CD4-positive, CD25-positive, alpha-beta regulatory T cell (primary cell): ENCODE results near the gene NAV3. TPM values are rescaled to one million over a fixed set of nuclear protein-coding genes. Genes with fewer than 3 reads are reported as not detected.

Experiments
- ATAC-seq, 2 donors: fragments of 150-1000 bp; cut with Tn5 transposase; one replicate each; pipeline ENCODE4 v1.10.0; 2021; ENCODE audit warnings: low read depth in 2 of 2, moderate number of reproducible peaks in 2 of 2, moderate library complexity in 1 of 2
- DNase-seq, 3 donors: peaks; one replicate each; pipeline versions ENCODE4 v3.0.0 to v3.0.0-alpha.2; 2012 to 2022; ENCODE audit warnings: mixed read lengths in 1 of 3
- H3K27ac ChIP-seq: one replicate; pipeline ENCODE4 v1.7.0; 2013; ENCODE audit warnings: mild to moderate bottlenecking, low read length; ENCODE audit not compliant: insufficient read depth, poor library complexity, severe bottlenecking
- H3K27me3 ChIP-seq: one replicate; pipeline ENCODE4 v1.7.0; 2013; ENCODE audit warnings: low read length; ENCODE audit not compliant: control insufficient read depth, insufficient read depth
- H3K36me3 ChIP-seq: one replicate; pipeline ENCODE4 v1.7.0; 2013; ENCODE audit warnings: mild to moderate bottlenecking, low read length, moderate library complexity; ENCODE audit not compliant: control insufficient read depth, insufficient read depth
- H3K4me1 ChIP-seq: 2 replicates; pipeline ENCODE4 v1.7.0; 2013; ENCODE audit warnings: mild to moderate bottlenecking, low read length; ENCODE audit not compliant: insufficient read depth, control insufficient read depth, poor library complexity, severe bottlenecking
- H3K4me3 ChIP-seq: one replicate; pipeline ENCODE4 v1.7.0; 2013; ENCODE audit warnings: low read depth, mild to moderate bottlenecking, low read length, moderate library complexity
- H3K9me3 ChIP-seq, 2 experiments: 1 replicate in 1 of 2; 2 replicates in 1 of 2; pipeline ENCODE4 v1.7.0; 2013; ENCODE audit warnings: low read length in 2 of 2, mild to moderate bottlenecking in 1 of 2, moderate library complexity in 1 of 2; ENCODE audit not compliant: control insufficient read depth in 2 of 2
- H3K27ac Mint-ChIP-seq, 3 donors: one replicate each; pipeline ENCODE4 v1.8.0; 2020 to 2022; ENCODE audit warnings: mild to moderate bottlenecking in 3 of 3, mixed read lengths in 3 of 3, moderate library complexity in 2 of 3
- H3K27me3 Mint-ChIP-seq: one replicate; pipeline ENCODE4 v1.8.0; 2022; ENCODE audit warnings: mild to moderate bottlenecking, mixed read lengths
- H3K36me3 Mint-ChIP-seq: one replicate; pipeline ENCODE4 v1.8.0; 2020; ENCODE audit warnings: mixed read lengths
- H3K4me1 Mint-ChIP-seq, 4 donors: one replicate each; pipeline ENCODE4 v1.8.0; 2020 to 2022; ENCODE audit warnings: mixed read lengths in 4 of 4, mild to moderate bottlenecking in 1 of 4
- H3K4me3 Mint-ChIP-seq, 4 donors: one replicate each; pipeline ENCODE4 v1.8.0; 2020 to 2022; ENCODE audit warnings: mild to moderate bottlenecking in 4 of 4, mixed read lengths in 4 of 4, moderate library complexity in 3 of 4
- H3K9me3 Mint-ChIP-seq, 7 donors: one replicate each; pipeline ENCODE4 v1.8.0; 2020 to 2022; ENCODE audit warnings: mixed read lengths in 7 of 7, mild to moderate bottlenecking in 3 of 7, moderate library complexity in 2 of 7
- polyA plus RNA-seq, 4 donors: library from polyadenylated mRNA; unstranded; fragments of 300-500 nt; fragmentation: Illumina TruSeq; gene quantifications; one replicate each; pipeline ENCODE4 v1.2.3, GENCODE V29; 2021
- total RNA-seq: library from RNA; stranded (reverse); gene quantifications from one replicate; pipeline ENCODE4 v1.2.3, GENCODE V29; 2022

Gene NAV3
- total and polyA plus RNA-seq, 5 donors from 2014 or later: not detected

DNA sequence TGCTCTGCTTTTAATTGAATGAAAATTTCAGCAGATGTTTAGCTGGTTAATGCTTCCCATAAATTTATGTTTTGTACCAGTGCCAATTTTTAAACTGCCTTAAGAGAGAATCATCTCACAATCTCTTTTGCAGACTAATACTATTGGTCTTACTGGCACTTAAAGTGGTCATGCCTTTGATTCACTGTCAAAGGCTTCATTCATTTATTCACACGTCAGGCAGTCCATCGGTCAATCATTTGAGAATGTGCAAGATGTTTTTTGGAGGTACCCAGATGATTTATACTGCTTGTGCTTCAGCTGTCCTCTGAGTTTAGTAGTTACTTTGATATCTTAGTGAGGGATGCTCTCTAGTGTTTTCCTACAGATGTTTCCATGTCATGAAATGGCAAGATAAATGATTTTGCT, 83.4 kb downstream of the NAV3 start:
- DNase-seq (no peak), ATAC-seq (no peak)
- no peak overlapping the region for H3K4me3 ChIP-seq
- no peaks in the 10 kb centered on the region for H3K9me3 ChIP-seq
- no peaks in the 10 kb centered on the region for H3K36me3 ChIP-seq
- H3K27me3 ChIP-seq: no peaks in the 10 kb centered on the region
- no peaks in the 10 kb centered on the region for H3K27me3 Mint-ChIP-seq
- H3K4me3 Mint-ChIP-seq: no peak overlapping the region
- H3K27ac Mint-ChIP-seq: no peak overlapping the region
- no peaks in the 10 kb centered on the region for H3K4me1 ChIP-seq
- no peaks in the 10 kb centered on the region for H3K36me3 Mint-ChIP-seq
- H3K27ac ChIP-seq: no peak overlapping the region
- H3K4me1 Mint-ChIP-seq: no peaks in the 10 kb centered on the region
- H3K9me3 Mint-ChIP-seq: peaks cover 0 to 9% (median 5%) of the 10 kb centered on the region in 7 donors

DNA sequence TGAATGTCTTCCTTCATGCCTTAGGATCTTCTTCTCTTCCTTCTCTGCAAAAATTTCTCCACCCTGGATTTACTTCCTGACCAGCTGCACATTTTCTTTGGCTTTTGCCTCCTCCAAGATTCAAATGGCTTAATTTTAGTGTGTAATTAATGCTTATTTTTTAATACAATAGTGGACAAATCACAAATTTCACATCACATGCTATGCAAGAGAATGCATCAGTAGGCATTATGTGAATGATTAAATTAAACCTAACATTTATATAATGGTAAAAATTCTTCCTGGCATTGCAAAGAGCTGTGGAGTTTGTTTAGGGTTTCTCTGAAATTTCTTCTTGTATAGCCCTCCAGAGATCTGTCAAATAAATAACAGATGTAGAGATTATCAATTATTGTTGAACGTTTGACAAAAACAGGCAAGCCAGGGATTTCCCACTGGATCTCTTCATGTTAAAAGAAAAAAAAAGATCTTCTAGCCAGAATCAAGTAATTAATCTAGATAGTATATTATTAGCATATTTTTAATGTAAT, 84.4 kb downstream of the NAV3 start:
- Histone ChIP-seq H3K27me3 (no peaks in the 10 kb centered on the region), H3K4me3 (no peak overlapping the region), H3K36me3 (no peaks in the 10 kb centered on the region), H3K9me3 (no peaks in the 10 kb centered on the region), H3K27ac (no peak overlapping the region), H3K4me1 (no peaks in the 10 kb centered on the region)
- H3K27me3 Mint-ChIP-seq: no peaks in the 10 kb centered on the region
- H3K27ac Mint-ChIP-seq: no peak overlapping the region
- H3K9me3 Mint-ChIP-seq: peaks cover 0 to 7% (median 4%) of the 10 kb centered on the region in 7 donors
- H3K4me1 Mint-ChIP-seq: no peaks in the 10 kb centered on the region
- DNase-seq: no peak
- H3K36me3 Mint-ChIP-seq: no peaks in the 10 kb centered on the region
- ATAC-seq: no peak
- H3K4me3 Mint-ChIP-seq: no peak overlapping the region

DNA sequence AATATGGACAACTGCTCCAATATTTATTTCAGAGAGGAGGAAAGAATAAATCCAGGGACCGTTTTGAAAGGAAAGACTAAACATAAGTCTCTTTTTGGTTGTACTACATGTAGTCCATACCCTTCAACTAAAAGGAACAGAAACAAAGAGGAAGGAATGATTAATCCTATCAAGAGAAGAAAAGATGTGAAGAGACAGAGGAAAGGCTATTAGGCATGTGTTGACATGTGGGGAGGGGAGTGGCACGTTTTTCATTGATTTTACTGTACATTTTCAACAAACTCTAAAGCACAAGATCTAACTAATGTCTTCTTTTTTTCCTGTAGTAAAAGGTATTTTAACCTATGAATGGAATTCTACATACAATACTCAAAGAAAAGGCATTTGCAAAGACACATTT, 85.6 kb downstream of the NAV3 start:
- H3K36me3 Mint-ChIP-seq: no peaks in the 10 kb centered on the region
- no peaks in the 10 kb centered on the region for H3K4me1 ChIP-seq
- H3K4me1 Mint-ChIP-seq: no peaks in the 10 kb centered on the region
- no peaks in the 10 kb centered on the region for H3K9me3 ChIP-seq
- no peaks in the 10 kb centered on the region for H3K36me3 ChIP-seq
- DNase-seq (no peak), ATAC-seq (no peak)
- H3K4me3 ChIP-seq: no peak overlapping the region
- no peak overlapping the region for H3K27ac Mint-ChIP-seq
- H3K27me3 ChIP-seq: no peaks in the 10 kb centered on the region
- no peaks in the 10 kb centered on the region for H3K27me3 Mint-ChIP-seq
- H3K9me3 Mint-ChIP-seq: peaks cover 0 to 7% (median 2%) of the 10 kb centered on the region in 7 donors
- no peak overlapping the region for H3K27ac ChIP-seq
- H3K4me3 Mint-ChIP-seq: no peak overlapping the region

DNA sequence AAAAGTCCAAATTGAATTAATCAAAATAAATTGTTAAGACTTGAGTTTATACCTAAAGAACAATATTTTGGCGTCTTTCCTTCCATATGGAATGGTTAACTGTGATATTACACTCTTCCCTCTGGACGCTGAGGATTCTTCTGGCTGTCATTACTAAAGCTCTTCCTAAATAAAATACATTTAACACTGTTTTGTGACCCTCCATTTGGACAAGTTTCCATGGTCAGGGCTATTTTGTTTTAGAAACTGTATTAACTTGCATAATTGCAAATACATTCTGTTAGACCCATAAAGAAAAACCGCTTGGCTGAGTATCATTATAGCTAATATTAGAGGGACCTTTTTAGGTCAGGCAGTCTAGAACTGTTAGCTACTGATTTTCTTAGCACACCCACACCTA, 87.4 kb downstream of the NAV3 start:
- no peaks in the 10 kb centered on the region for H3K36me3 Mint-ChIP-seq
- Histone ChIP-seq H3K27me3 (no peaks in the 10 kb centered on the region), H3K4me1 (no peaks in the 10 kb centered on the region), H3K4me3 (no peak overlapping the region), H3K36me3 (no peaks in the 10 kb centered on the region), H3K9me3 (no peaks in the 10 kb centered on the region), H3K27ac (no peak overlapping the region)
- DNase-seq: no peak
- no peak overlapping the region for H3K4me3 Mint-ChIP-seq
- H3K4me1 Mint-ChIP-seq: no peaks in the 10 kb centered on the region
- ATAC-seq: no peak
- no peak overlapping the region for H3K27ac Mint-ChIP-seq
- H3K9me3 Mint-ChIP-seq: peaks cover 0 to 7% (median 2%) of the 10 kb centered on the region in 7 donors
- H3K27me3 Mint-ChIP-seq: no peaks in the 10 kb centered on the region

DNA sequence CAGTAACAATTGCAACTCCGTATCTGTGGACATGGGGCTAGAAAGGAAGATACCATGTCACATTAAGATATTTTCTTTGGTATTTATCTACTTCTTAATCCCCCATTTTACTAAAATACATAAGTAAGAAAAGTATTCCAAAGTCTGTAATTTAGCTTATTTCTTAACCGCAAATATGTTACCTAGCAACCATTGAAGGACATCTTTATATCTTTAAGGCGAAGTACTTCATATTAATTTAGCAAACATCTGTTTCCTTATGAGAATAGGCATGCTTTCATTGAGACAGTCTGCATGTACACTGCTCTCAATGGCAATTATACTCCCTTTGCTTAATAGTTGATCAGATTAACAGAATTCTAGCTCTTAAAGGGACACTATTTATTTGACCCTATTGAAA, 88.8 kb downstream of the NAV3 start:
- Histone ChIP-seq H3K4me3 (no peak overlapping the region), H3K36me3 (no peaks in the 10 kb centered on the region), H3K9me3 (no peaks in the 10 kb centered on the region), H3K4me1 (no peaks in the 10 kb centered on the region), H3K27ac (no peak overlapping the region), H3K27me3 (no peaks in the 10 kb centered on the region)
- no peak for DNase-seq
- no peak overlapping the region for H3K4me3 Mint-ChIP-seq
- ATAC-seq: no peak
- H3K36me3 Mint-ChIP-seq: no peaks in the 10 kb centered on the region
- peaks cover 0 to 7% (median 2%) of the 10 kb centered on the region in 7 donors for H3K9me3 Mint-ChIP-seq
- H3K27me3 Mint-ChIP-seq: no peaks in the 10 kb centered on the region
- no peaks in the 10 kb centered on the region for H3K4me1 Mint-ChIP-seq
- H3K27ac Mint-ChIP-seq: no peak overlapping the region

DNA sequence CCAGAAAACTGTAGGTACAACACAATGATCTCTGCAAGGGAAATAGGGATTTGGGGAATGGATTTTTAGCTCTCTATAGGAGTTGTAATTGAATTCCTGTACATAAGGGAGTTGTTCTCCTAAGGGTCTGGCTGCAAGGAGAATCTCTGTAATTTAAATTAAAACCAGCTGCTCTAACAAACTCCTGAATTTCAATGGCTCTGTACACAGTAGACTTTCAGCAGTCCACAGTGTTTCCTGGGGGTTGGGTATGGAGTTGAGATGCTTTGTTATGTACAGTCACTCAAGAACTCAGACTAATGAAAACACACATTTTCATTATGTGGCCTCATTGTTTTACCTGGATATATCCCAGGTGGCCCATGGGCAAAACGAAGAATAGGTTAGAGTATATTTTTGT, 93.2 kb downstream of the NAV3 start:
- H3K27ac Mint-ChIP-seq: no peak overlapping the region
- H3K27me3 ChIP-seq: no peaks in the 10 kb centered on the region
- H3K4me3 ChIP-seq: no peak overlapping the region
- no peaks in the 10 kb centered on the region for H3K9me3 ChIP-seq
- peaks cover 0 to 2% (median 0%) of the 10 kb centered on the region in 7 donors for H3K9me3 Mint-ChIP-seq
- DNase-seq: no peak
- no peak overlapping the region for H3K4me3 Mint-ChIP-seq
- H3K4me1 Mint-ChIP-seq: no peaks in the 10 kb centered on the region
- H3K36me3 Mint-ChIP-seq: no peaks in the 10 kb centered on the region
- no peaks in the 10 kb centered on the region for H3K4me1 ChIP-seq
- no peaks in the 10 kb centered on the region for H3K36me3 ChIP-seq
- no peak for ATAC-seq
- no peak overlapping the region for H3K27ac ChIP-seq
- no peaks in the 10 kb centered on the region for H3K27me3 Mint-ChIP-seq

DNA sequence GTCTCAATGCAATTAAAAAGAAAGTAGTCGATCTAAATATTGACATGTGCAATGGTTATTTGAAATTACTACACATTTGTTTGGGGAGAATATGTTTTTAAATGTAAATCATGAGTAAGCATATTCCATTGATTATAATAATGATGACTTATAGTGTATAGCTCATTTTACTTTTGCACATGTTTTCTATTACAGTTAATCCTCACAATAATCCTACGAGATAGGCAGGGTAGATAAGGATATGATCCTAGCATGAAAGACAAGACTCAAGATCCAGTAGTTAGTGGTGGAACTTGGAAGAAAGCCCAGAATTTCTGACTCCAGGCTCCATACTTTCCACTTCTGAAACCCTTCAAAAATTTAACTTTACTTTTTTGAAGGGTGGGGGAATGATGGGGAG, 94.0 kb downstream of the NAV3 start:
- Histone ChIP-seq H3K4me1 (no peaks in the 10 kb centered on the region), H3K4me3 (no peak overlapping the region), H3K36me3 (no peaks in the 10 kb centered on the region), H3K27me3 (no peaks in the 10 kb centered on the region), H3K9me3 (no peaks in the 10 kb centered on the region), H3K27ac (no peak overlapping the region)
- DNase-seq (no peak), ATAC-seq (no peak)
- no peaks in the 10 kb centered on the region for H3K9me3 Mint-ChIP-seq
- no peak overlapping the region for H3K27ac Mint-ChIP-seq
- H3K4me3 Mint-ChIP-seq: no peak overlapping the region
- H3K36me3 Mint-ChIP-seq: no peaks in the 10 kb centered on the region
- H3K4me1 Mint-ChIP-seq: no peaks in the 10 kb centered on the region
- no peaks in the 10 kb centered on the region for H3K27me3 Mint-ChIP-seq

DNA sequence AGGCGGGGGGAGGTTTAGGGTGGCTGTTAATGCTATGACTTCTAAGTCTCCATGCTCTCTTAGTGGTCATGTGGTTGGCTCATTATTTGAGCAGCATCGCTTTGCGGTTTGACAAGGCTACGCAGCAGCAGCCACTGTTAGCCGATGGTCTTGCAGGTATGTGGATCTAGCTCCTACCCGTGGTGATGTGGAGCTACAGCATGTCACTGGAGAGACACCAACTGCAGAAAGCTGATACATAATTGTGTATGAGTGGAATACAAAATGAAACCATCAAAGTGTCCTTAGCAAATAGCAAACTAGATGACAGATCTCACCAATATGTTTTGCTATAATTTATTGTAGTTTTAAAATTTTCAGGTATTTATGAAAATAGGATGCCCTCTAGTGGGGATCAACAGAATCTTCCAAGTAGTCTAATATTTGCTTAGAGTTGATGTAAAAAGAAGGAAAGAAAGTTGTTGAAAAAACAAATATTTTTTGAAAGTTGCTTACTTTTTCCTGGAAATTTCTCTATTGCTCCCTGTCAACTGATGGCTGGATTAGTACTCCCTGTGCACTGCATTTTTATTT, 94.9 kb downstream of the NAV3 start:
- Mint-ChIP-seq H3K9me3 (peaks cover 0 to 2% (median 0%) of the 10 kb centered on the region in 7 donors), H3K4me3 (no peak overlapping the region), H3K27ac (no peak overlapping the region), H3K36me3 (no peaks in the 10 kb centered on the region), H3K27me3 (no peaks in the 10 kb centered on the region), H3K4me1 (no peaks in the 10 kb centered on the region)
- peak in 1 of 3 donors; percentile 42 for DNase-seq
- ATAC-seq: no peak
- no peak overlapping the region for H3K4me3 ChIP-seq
- no peaks in the 10 kb centered on the region for H3K4me1 ChIP-seq
- H3K27ac ChIP-seq: no peak overlapping the region
- no peaks in the 10 kb centered on the region for H3K27me3 ChIP-seq
- no peaks in the 10 kb centered on the region for H3K36me3 ChIP-seq
- H3K9me3 ChIP-seq: no peaks in the 10 kb centered on the region
